SK-N-MC (cell line): ENCODE data around the gene IQCE.

ENCODE experiments used
- EZH2 ChIP-seq: fragments of 200-600 bp; sonication (generic); IDR thresholded peaks from one replicate; pipeline ENCODE4 v1.6.1; 2017; ENCODE audit warnings: antibody characterized with exemption
- FOXP2 ChIP-seq: optimal IDR thresholded peaks from 2 replicates; pipeline ENCODE3; 2011; ENCODE audit warnings: mild to moderate bottlenecking, moderate library complexity; ENCODE audit not compliant: insufficient read depth; ENCODE audit errors: extremely low read length, control extremely low read depth
- POLR2AphosphoS5 ChIP-seq: IDR thresholded peaks from 2 replicates; pipeline ENCODE4 v1.6.1; 2012; ENCODE audit warnings: mild to moderate bottlenecking, low read depth, low read length, borderline replicate concordance

- no peak for TF ChIP-seq EZH2
- 0 out of 2 replicates have a peak, but pooled peaks have one; percentile 18 for TF ChIP-seq POLR2AphosphoS5
- no peak for TF ChIP-seq FOXP2
Observed at GRCh38 chr7:2657920-2658671, 99.3 kb downstream of the IQCE start.
